ENCODE data around the gene RHOT2. TPM values are rescaled to one million over a fixed set of nuclear protein-coding genes. Genes with fewer than 3 reads are reported as not detected.

RHOT2 gene
- total and polyA plus RNA-seq, 10 of the 15 experiments (the other 5 are each of a cell fraction or from before 2014, with no cell fraction given): 3.7 to 174 (median 69.8) TPM

GRCh38 chr16:683396-684070, 15.6 kb downstream of the RHOT2 start:
- RAD21 ChIA-PET (ENCODE audit: unreplicated experiment): no interaction called here
- peaks cover 15% of the 10 kb centered on the region for H3K4me1 ChIP-seq (ENCODE audit: control insufficient read depth, insufficient read depth, low read length)
- peak overlapping the region; percentile 61 for H3K9ac ChIP-seq (ENCODE audit: control insufficient read depth, insufficient read depth, low read length)
- peaks cover 24% of the 10 kb centered on the region for H3K79me2 ChIP-seq (ENCODE audit: control insufficient read depth, insufficient read depth, low read length)
- DNase-seq (ENCODE audit: low read depth, low spot score) (no peak), ATAC-seq (no peak), FAIRE-seq (no peak)
- H3K9me3 ChIP-seq (replicated peaks; ENCODE audit: control insufficient read depth, insufficient read depth, low read length): no peaks in the 10 kb centered on the region
- peak; percentile 87; the same call in 1 of the 2 replicates for TF ChIP-seq BACH1 (IDR thresholded peaks at IDR 0.05; ENCODE audit: borderline replicate concordance)
- 0 out of 3 replicates have a peak, but pooled peaks of 1 of the 2 experiments have one; percentile 35 for TF ChIP-seq EGR1 (IDR thresholded peaks at IDR 0.05; ENCODE audit: borderline replicate concordance in 1 of 2, low read depth in 2 of 2, low read length in 2 of 2)
- no peak for TF ChIP-seq REST (IDR thresholded peaks at IDR 0.05; ENCODE audit: low read depth, low read length)
- TF ChIP-seq POLR2AphosphoS2 (IDR thresholded peaks at IDR 0.05; ENCODE audit: low read depth, low read length): peak; percentile 85; the same call in 1 of the 2 replicates
- BruUV-seq (replicated peaks): no TSS peak
- peak overlapping the region; percentile 44; the same call in 1 of the 2 replicates for H3K27ac ChIP-seq (ENCODE audit: control insufficient read depth, insufficient read depth)
- H3K4me3 ChIP-seq: peak overlapping the region; percentile 67
- 24% methylated on average over 41 of the region's 57 CpGs for WGBS (ENCODE audit: insufficient coverage, insufficient replicate concordance, low lambda C conversion rate, missing lambda C conversion rate)
- 0 out of 2 replicates have a peak overlapping the region, but pooled peaks have one; percentile 11 for H2AFZ ChIP-seq (ENCODE audit: control insufficient read depth, low read depth, low read length)
- POLR2A ChIA-PET: interaction anchor here (1.0 kb wide), 1 partner anchor 12 kb away, joined by 3 read pairs; no protein-coding TSS in a partner anchor
- intact Hi-C loops (cut with micrococcal nuclease; ENCODE audit: unreplicated experiment) (loop anchor here (2.0 to 5.0 kb wide), 3 partner anchors 37 to 157 kb away; partner anchors contain the start of genes ANTKMT, CAPN15 and METTL26), in situ Hi-C loops (cut with MboI) (no loop called here)
- H4K20me1 ChIP-seq (ENCODE audit: control insufficient read depth, insufficient read depth): peaks cover 6% of the 10 kb centered on the region; the same call in 1 of the 2 replicates
- peaks cover 6 to 14% of the 10 kb centered on the region in 2 experiments; a peak in 2 of 4 replicates for H3K36me3 ChIP-seq (ENCODE audit: control insufficient read depth in 2 of 2, insufficient read depth in 2 of 2, low read length in 1 of 2)
- no peaks in the 10 kb centered on the region for H3K27me3 ChIP-seq (replicated peaks in 1 of 2; ENCODE audit: control insufficient read depth in 2 of 2, insufficient read depth in 2 of 2, low read length in 1 of 2)
- CTCF ChIA-PET: interaction anchor here (0.8 kb wide), 1 partner anchor 35 kb away, joined by 3 read pairs; no protein-coding TSS in a partner anchor
- peak overlapping the region; percentile 90 for H3K4me2 ChIP-seq (ENCODE audit: control insufficient read depth, insufficient read depth)
- SMC1A ChIA-PET (ENCODE audit: uncharacterized antibody, unreplicated experiment): no interaction called here

Data from GM12878 (cell line).